B cell (primary cell): ENCODE measurements around the gene PRPS2.

Experiments used
- CTCF ChIP-seq: fragments of 200-600 bp; IDR thresholded peaks from one replicate; pipeline ENCODE4 v1.8.0; 2022; ENCODE audit warnings: antibody characterized with exemption, mild to moderate bottlenecking
- EZH2 ChIP-seq: IDR thresholded peaks from 2 replicates; pipeline ENCODE4 v1.6.1; 2012; ENCODE audit warnings: borderline replicate concordance, low read depth, mild to moderate bottlenecking, moderate library complexity, low read length; ENCODE audit not compliant: insufficient read depth, poor library complexity, severe bottlenecking

- TF ChIP-seq CTCF (no peak), EZH2 (no peak)
Observed at GRCh38 chrX:12844319-12844718, 53.1 kb downstream of the PRPS2 start.
